ENCODE results near the gene TYR. TPM values are rescaled to one million over a fixed set of nuclear protein-coding genes. Genes with fewer than 3 reads are reported as not detected.
"Not testable (repeated sequence)": the region's sequence is repeated elsewhere in the genome, so short reads cannot be mapped to it uniquely, and the experiment has no call there.

The TYR gene
- total RNA-seq, 2 experiments from 2014 or later: not detected

DNA sequence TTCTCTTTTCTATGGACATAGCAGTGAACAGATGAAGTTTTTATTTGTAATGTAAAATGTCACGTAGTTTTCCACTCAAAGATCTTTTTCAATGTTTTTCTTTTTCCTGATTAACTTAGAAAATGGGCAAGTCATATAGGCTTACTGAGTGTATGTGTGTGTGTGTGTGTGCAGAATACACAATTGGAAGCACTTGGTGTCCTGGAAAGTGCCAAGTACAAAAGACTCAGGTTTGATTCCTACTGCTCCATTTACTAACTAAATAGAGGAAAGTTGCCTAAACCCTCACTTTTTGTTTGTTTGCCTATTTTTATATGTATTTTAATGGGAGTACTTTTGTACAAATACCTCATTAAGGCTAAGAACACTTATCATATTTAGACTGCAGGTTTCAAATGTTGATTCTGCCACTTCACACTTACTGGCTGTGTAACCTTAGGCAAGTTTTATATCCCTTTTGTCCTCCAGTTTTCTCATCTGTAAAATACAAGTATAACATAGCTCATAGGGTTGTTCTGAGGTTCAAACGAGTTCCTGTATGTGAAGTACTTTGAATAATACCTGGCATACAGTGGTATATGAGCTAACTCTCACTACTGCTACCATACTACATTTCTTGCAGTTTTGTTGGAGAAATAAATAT lies 90.1 kb downstream of the TYR start:
- ChIA-PET POLR2A (no interaction called here), CTCF (no interaction called here)

DNA sequence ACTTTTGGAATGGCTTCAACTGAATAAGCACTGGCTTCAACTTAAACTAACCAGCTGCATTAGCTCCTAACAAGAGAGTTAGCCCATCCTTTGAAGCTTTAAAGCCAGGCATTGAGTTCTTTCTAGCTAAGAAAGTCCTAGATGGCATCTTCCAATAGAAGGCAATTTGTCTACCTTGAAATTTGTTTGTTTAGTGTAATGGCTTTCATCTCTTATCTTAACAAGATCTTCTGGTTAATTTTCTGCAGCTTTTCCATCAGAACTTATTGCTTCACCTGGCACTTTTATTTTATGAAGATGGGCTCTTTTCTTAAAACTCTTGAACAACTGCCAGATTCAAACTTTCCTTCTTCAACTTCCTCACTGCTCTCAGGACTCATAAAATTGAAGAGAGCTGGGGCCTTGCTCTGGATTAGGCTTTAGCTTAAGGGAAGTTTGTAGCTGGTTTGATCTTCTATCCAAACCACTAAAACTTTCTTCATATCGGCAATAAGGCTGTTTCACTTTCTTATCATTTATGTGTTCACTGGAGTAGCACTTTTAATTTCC lies 94.9 kb downstream of the TYR start:
- POLR2A ChIA-PET, CTCF ChIA-PET: not testable (repeated sequence)

DNA sequence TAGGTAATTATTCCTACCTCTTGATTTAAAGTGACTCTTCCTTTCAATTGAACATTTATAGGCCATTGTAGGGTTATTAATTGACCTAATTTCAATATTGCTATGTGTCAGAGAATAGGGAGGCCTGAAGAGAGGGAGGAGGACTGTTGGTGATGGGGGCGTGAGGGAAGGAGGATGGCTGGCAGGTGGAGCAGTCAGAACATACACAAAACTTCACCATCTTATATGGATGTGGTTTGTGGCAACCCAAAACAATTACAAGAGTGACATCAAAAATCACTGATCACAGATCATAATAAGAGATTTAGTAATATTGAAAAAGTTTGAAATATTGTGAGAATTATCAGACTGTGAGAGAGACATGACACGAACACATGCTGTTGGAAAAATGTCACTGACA lies 95.5 kb downstream of the TYR start:
- CTCF ChIA-PET, POLR2A ChIA-PET: not testable (repeated sequence)

DNA sequence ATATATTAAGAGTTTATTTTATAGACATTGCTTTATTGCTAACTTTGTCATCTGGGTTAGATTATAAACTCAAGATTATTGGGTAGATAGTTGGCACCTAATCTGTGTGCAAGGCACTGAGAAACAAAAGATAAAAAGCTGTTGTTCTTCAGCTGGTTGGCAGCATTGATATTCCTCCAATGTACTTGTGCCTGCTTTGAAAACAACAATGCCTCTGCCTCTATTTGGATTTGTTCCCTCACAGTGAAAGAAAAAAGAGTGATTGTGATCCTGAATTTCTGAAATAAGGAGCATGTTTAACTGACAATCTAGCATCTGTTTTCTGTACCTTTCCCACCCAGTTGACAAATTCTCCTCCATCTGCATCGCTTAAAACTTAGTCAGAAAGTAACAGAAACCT lies 98.3 kb downstream of the TYR start:
- ChIA-PET POLR2A (no interaction called here), CTCF (no interaction called here)

GRCh38 chr11:89279176-89279575 lies 101.5 kb downstream of the TYR start:
- ChIA-PET CTCF (no interaction called here), POLR2A (no interaction called here)

- CTCF ChIA-PET, POLR2A ChIA-PET: not testable (repeated sequence)
Observed at GRCh38 chr11:89281032-89281677, 103.5 kb downstream of the TYR start.

DNA sequence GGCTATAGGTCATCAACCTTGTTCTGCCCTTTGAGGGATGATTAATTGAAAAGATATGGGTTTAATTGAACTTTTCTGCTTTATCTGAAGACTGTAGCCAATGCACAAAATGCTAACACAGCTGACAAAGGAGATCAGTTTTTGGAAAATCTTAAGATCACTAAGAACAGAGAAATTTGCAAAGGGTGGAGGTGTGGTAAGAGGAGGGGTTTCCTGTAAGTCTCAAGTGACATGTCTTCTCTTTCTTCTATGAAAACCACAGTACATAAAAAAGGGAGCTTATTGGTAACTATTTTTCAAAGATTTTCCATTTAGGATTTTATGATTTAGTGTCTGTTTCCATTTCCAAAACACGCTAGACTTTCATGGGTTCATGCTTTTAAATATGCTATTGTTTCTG lies 108.9 kb downstream of the TYR start:
- POLR2A ChIA-PET, CTCF ChIA-PET: not testable (repeated sequence)

GRCh38 chr11:89288004-89288403 lies 110.3 kb downstream of the TYR start:
- POLR2A ChIA-PET, CTCF ChIA-PET: not testable (repeated sequence)

DNA sequence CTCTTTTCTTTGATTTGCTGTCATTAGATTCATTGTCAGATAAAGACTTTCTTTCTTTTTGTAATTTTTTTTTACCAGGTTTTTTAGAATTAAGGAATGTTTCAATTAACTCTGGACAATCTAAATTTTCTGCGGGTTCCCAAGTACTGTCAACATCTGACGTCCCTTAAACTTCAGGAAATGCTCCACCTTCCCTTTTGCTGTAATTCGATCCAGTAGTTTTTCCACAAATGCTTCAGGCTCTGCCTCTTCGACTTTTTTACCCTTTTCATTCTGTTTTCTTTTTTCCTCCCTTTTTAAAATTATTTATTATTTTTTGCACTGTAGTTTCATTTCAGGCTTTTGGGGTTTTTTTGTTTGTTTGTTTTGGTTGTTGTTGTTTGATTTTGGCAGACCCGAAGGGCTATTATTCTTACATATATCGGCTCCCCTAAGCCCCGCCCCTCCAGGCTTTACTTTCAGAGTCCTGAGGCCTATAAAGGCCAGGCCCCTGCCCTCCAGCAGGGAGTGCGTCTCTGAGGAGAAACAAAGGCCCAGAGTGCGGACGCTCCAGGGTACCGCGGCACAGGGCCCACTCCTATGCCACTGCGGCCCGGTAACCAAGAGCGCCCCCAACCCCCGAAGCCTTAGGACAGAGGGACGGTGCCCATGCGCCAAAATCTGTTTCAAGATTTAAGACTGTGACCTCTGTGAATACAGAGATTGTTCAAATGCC lies 116.4 kb downstream of the TYR start:
- POLR2A ChIA-PET: no interaction called here
- CTCF ChIA-PET: no interaction called here

DNA sequence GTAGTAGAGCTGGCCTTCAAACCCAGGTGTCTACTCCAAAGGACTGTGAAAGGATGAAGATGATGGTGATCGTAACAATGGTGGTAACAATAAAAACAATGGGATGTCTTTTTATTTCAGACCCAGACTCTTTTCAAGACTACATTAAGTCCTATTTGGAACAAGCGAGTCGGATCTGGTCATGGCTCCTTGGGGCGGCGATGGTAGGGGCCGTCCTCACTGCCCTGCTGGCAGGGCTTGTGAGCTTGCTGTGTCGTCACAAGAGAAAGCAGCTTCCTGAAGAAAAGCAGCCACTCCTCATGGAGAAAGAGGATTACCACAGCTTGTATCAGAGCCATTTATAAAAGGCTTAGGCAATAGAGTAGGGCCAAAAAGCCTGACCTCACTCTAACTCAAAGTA lies 117.3 kb downstream of the TYR start:
- POLR2A ChIA-PET, CTCF ChIA-PET: not testable (repeated sequence)

- CTCF ChIA-PET, POLR2A ChIA-PET: not testable (repeated sequence)
Observed at GRCh38 chr11:89303029-89303428, 125.4 kb downstream of the TYR start.

- POLR2A ChIA-PET: not testable (repeated sequence)
Observed at GRCh38 chr11:89308272-89308671, 130.6 kb downstream of the TYR start.

GRCh38 chr11:89309321-89309985 lies 131.8 kb downstream of the TYR start:
- CTCF ChIA-PET, POLR2A ChIA-PET: not testable (repeated sequence)

More at GRCh38 chr11:89308272-89308671, 130.6 kb downstream of the TYR start:
- CTCF ChIA-PET: not testable (repeated sequence)

- CTCF ChIA-PET, POLR2A ChIA-PET: not testable (repeated sequence)
Observed at GRCh38 chr11:89310607-89311006, 132.9 kb downstream of the TYR start.

GRCh38 chr11:89321401-89321800 lies 143.7 kb downstream of the TYR start:
- ChIA-PET POLR2A (no interaction called here), CTCF (no interaction called here)

DNA sequence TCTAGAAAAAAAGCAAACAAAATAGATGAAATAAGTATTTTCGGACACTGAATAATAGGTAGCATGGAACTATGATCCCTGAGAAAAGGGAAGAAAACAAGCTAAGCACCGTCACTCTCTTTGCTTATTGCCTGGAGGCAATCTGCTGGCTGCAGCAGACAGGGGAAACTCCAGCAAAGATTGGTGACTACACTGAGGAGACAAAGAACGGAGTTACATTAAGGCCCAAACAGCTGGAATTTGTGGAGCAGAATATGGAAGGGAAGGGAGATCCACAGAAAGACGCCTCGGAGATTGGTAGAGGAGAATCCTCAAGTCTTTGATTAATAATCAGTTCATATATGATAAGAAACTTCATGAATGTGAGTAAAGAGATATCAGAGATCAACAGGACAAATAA lies 150.2 kb downstream of the TYR start:
- ChIA-PET POLR2A (no interaction called here), CTCF (no interaction called here)

GRCh38 chr11:89331940-89332339 lies 154.3 kb downstream of the TYR start:
- POLR2A ChIA-PET, CTCF ChIA-PET: not testable (repeated sequence)

GRCh38 chr11:89333704-89334103 lies 156.0 kb downstream of the TYR start:
- POLR2A ChIA-PET: not testable (repeated sequence)

GRCh38 chr11:89337100-89337650 lies 159.5 kb downstream of the TYR start:
- CTCF ChIA-PET, POLR2A ChIA-PET: not testable (repeated sequence)

More at GRCh38 chr11:89333704-89334103, 156.0 kb downstream of the TYR start:
- CTCF ChIA-PET: not testable (repeated sequence)

DNA sequence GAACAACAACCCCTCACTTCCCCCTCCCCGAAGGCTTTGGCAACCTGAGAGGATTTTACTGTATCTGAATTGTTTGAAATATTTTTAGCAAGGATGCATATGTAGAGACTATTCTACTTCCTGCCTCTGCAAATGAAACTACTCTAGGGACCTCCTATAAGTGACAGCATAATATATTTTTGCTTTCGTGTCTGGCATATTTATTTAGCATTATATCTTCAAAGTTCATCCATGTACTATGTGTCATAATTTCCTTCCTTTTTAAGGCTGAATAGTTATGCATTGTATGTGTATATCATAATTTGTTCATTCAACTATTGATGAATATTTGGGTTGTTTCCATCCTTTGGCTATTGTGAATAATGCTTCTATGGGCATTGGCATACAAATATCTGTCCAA lies 160.4 kb downstream of the TYR start:
- POLR2A ChIA-PET, CTCF ChIA-PET: not testable (repeated sequence)

GRCh38 chr11:89340450-89340849 lies 162.8 kb downstream of the TYR start:
- CTCF ChIA-PET: not testable (repeated sequence)

More at GRCh38 chr11:89340450-89340849, 162.8 kb downstream of the TYR start:
- POLR2A ChIA-PET: not testable (repeated sequence)
